ENCODE data around the gene EVA1A.
A peak's percentile ranks its signal among the peaks of the same experiment; 100 is the strongest.
"Not testable (repeated sequence)": the region's sequence is repeated elsewhere in the genome, so short reads cannot be mapped to it uniquely, and the experiment has no call there.

The EVA1A gene

DNA sequence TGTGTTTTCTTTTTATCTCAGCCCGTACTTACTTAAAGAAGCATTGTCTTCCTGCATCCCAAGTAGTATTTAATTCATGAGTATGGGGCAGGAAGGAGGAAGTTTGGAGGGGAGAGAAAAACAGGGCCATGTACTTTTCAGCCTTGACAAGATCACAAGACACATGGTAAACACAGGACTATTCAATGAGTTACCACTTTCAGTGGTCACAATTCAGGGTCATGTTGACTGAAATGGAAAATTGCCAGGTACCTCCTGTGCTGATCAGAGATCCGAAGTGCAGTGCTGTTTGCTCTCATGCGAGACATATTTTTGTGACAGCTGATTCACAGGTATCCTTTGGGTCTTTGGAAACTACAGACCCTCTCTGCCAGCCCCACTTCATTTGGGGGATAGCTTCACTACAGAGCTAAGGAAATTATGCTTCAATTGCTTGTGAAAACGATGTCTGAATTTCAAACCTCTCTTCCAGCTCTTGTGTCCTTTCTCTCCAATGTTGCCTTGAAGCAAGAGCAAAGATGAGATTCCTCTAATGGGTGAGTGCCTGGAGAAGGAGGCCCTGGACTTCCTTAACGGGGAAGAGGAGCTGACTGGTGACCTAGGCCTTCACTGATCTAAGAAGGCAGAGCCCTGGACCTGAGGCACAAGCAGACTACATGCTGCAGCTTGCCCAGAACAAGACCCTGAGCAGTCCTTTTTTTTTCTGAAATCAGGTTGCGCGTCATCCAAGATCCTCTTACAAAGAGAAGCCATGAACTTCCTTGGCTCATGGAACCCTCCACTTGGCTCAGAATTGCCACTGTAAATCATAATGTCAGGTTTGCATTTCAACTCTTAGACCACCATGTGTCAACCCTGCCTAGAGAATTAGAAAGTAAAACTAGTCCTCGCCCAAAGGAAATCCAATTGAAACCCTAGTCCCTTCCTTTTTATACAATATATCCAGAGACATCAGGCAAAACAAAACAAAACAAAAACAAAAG is 44.1 kb downstream of the EVA1A start:
- DNase-seq = peak; percentile 48

DNA sequence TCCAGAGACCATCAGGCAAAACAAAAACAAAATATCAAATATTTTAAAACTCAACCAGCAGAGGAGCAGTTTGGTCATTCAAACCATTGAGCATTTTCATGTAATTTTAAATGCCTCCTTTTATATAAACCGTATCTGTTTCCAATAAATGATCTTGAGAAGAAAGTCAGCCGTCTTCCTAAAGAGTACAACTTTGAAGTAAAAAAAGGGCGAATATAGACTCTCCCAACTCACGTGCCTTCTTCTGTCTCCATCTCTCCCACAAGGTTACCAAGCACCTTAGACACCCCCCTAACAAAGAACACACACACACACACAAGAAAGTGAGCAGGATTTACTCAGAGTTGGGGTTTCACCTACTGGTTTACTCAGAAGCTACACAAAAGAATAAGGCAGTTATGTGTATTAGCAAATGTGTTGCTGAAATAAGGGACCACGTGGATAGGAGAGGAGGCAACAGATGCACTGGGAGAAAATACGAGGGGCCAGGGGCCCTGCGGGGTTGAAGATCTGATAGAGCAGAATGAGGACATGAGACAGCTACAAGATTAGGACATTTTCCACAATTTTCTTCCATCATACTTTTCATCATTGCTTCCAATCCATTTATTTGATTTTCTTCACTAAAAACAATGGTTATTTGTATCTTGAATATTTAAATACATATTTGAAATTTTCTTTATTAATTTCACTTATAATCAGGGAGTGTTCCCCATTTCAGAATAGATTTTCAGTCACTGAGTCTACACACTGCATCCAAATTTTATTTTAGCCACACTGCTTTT is 45.0 kb downstream of the EVA1A start:
- DNase-seq = no peak

DNA sequence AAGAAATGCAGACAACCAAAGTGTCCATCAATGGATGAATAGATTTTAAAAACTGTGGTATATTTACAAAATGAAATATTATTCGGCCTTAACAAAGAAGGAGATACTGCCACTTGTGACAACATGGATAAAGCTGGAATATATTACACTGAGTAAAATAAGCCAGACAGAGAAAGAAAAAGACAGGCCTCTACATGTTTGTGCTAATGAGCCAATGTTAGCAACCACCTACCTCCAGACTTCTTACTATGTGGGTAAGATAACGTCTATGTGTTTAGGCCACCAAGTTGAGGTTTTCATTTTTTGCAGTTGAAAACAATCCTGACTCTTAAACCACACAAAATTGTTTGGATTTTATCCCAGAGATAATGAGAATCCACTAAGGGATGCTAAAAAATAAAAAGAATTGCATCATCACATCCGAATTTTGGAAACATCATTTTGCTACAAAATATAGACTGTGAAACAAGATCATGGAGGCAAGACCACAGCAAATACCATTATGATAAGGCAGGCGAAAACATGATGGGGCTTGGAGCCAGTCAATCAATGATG is 47.0 kb downstream of the EVA1A start:
- DNase-seq = no peak

DNA sequence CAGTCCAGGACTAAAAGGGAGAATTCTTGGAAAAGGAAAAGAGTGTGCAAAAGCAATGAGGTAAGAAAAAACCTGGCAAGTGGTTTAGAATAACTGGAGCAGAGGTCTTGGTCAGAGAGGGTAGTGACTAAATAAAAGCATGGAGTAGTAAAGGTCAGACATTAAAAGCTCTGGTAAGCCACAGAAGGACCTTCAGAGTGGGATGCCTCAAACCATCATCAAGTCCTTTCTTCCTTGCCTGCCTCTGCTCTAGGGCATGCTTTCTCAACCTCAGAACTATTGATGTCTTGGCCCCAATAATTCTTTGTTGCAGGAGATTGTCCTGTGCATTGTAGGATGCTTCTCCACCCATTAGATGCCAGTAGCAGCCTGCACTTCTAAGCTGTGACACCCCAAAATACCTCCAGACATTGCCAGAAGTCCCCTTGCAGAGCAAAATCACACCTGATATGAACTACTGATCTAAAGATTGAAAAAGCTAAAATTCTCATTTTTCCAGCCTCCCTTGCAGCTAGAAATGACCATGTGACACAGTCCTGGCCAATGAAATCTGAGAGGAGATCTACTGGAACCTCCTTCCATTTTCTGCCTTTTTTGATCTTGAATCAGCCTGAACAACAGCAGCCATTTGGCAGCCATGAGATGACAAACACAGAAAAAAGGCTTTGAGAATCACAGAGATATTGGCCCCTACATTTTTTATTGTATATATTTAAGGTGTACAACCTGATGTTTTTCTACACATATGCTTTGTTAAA is 48.1 kb downstream of the EVA1A start:
- DNase-seq = peak; percentile 12

- DNase-seq = no peak
Measured at GRCh38 chr2:75506101-75506697, 54.5 kb downstream of the EVA1A start.

- no peak for DNase-seq
Measured at GRCh38 chr2:75505012-75505411, 55.7 kb downstream of the EVA1A start.

DNA sequence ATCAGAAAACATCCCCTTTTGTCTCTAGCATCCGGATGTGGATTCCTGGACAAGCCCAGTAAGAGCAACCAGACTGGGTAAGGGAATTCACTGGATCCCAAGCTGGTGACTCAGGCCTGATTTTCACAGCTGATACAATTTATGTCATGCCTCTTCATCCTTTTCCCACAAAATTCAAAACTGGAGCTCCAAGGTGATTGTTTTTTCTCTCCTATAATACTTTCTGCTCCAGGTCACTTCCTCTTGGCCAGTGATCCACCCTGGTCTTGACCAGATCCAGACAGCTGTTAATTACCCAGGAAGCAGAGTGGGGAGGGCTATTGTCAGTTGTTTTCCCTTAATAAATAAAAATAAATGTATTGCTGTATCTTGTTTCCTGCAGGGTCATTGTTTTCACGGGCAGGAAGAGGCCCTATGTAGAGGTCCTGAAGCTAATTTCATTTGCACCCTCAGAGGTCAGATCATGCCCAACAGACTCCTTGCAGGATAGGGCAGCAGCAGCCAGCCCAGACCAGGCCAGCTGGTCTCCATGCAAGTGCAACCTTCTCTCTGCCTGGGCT is 57.6 kb downstream of the EVA1A start:
- DNase-seq = peak; percentile 45

- peak; percentile 12 for DNase-seq
Measured at GRCh38 chr2:75500633-75501032, 60.1 kb downstream of the EVA1A start.

- no peak for DNase-seq
Measured at GRCh38 chr2:75499534-75499933, 61.2 kb downstream of the EVA1A start.

DNA sequence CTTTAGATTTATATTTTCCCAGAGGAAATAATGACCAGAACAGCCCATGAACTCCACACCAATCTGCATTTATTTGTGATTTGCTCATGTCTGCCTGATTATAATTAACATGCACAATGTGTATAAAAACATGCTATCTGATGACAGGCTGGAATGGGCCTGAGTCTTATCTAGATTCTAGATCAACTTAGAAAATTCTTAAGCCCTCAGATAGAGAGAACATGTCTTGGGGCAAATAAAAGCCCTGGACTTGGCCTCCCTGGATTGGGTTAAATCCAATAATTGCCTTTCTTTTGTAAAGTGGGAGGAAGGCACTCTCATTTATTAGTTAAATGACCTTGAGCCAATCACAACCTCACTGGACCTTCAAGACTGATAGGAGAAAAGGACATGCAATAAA is 61.8 kb downstream of the EVA1A start:
- DNase-seq = no peak

DNA sequence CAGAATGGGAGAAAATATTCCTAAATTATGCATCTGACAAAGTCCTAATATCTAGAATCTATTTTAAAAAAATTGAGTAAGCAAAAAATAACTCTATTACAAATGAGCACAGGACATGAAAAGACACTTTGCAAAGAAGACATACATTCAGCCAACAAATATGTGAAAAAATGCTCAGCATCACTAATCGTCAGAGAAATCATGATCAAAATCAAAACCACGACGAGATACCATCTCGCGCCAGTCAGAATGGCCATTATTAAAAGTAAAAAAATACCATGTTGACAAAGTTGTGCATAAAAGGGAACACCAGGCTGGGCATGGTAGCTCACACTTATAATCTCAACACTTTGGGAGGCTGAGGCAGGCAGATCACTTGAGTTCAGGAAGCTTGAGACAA is 63.5 kb downstream of the EVA1A start:
- DNase-seq = no peak

GRCh38 chr2:75495862-75496261 is 64.9 kb downstream of the EVA1A start:
- DNase-seq = peak; percentile 66

DNA sequence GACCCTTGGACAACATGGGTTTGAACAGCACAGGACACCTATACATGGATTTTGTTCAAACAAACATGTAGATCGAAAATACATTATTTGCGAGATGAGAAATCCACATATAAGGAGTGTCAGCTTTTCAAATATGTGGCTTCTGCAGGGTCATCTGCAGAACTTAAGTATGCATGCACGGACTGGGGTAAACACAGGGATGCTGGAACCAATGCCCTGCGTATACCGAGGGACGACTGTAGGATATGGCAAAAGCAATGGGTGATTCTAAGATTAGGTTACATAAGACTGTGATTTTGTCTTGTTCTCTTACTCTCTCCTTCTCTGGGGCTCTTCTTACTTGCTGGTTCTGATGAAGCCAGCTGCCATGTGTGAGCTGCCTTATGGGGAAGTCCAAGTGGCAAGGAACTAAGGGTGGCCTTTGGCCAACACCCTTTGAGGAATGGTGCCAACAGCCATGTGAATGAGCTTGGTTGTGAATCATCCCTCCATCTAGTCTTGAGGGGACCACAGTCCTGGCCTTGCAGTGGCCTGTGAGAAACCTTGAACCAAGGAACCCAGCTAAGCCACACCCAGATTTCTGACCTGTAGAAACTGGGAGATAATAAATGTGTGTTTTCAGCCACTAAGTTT is 66.5 kb downstream of the EVA1A start:
- no peak for DNase-seq

DNA sequence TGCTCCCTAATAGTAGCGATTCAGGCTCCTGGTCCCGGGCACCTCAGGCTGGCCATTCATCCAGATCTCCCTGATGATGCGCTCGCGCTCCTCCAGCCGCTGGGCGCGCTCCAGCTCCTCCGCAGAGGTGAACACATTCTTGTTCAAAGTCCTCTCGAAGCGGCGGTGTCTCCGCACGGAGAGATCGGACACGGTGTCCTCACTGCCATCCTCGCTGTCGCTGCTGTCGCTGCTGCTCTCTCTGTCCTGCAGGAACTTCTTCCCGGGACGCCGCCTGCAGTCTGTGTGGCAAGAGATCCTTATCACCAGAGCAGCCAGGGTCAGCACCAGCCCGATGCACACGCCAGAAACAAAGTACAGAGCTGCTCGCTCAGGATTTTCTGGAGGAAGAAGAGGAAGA is 67.5 kb downstream of the EVA1A start:
- DNase-seq = no peak

GRCh38 chr2:75491129-75491753 is 69.5 kb downstream of the EVA1A start:
- DNase-seq = no peak

- no peak for DNase-seq
Measured at GRCh38 chr2:75489721-75490120, 71.0 kb downstream of the EVA1A start.

- no peak for DNase-seq
Measured at GRCh38 chr2:75488157-75488556, 72.6 kb downstream of the EVA1A start.

DNA sequence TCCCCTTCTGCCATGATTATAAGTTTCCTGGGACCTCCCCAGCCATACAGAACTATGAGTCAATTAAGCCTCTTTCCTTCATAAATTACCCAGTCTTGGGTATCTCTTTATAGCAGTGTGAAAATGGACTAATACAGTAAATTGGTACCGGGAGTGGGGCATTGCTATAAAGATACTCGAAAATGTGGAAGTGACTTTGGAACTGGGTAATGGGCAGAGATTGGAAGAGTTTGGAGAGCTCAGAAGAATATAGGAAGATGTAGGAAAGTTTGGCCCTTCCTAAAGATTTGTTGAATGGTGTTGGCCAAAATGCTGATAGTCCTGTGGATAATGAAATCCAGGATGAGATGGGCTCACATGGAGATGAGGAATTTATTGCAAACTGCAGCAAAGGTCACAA is 74.0 kb downstream of the EVA1A start:
- not testable (repeated sequence) for DNase-seq

- DNase-seq = no peak
Measured at GRCh38 chr2:75484840-75485239, 75.9 kb downstream of the EVA1A start.

DNA sequence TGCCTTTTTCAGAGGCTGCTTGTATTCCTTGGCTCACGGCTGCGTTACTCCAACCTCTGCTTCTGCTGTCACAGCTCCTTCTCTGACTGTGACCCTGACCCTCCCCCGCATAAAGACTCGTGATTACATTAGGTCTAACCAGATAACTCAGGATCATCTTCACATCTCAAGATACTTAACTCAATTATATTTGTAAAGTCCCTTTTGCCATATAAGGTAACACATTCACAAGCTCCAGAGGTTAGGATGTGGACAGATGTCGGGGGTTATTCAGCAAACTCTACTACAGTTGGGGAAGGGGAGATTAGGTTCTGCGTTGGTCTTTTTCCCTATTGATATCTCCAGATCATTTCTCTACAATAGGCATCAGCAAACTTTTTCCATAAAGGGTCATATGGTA is 76.9 kb downstream of the EVA1A start:
- DNase-seq = no peak

DNA sequence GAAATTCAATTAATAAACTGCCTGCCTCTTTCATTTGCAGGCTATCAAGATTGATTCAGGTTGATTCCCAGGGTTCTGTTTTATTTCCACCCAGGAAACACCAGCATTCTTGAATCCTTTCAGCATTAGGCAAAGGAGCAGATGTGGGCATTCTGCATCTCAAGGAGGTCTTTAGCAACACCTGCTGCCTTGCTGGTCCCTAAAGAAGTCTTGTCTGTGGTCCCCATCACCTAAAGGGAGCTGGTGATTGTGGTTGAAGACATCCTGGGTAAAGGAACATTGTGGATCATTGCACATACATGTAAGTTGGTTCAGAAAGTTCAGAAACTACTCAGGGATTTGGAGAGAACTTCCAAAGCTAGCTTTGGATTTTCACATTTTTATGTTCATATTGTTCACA is 78.3 kb downstream of the EVA1A start:
- peak; percentile 21 for DNase-seq

Data from DMS53 (cell line).